ENCODE data around the gene LTF.
"Not testable (repeated sequence)": the region's sequence is repeated elsewhere in the genome, so short reads cannot be mapped to it uniquely, and the experiment has no call there.

Gene LTF

GRCh38 chr3:46427916-46428833, 36.5 kb downstream of the LTF start:
- Histone ChIP-seq H3K9me3 (ENCODE audit: control insufficient read depth, low read length) (no peaks in the 10 kb centered on the region), H3K36me3 (ENCODE audit: control insufficient read depth, insufficient read depth, low read length) (no peaks in the 10 kb centered on the region), H3K27me3 (ENCODE audit: control insufficient read depth, insufficient read depth, low read length, poor library complexity, severe bottlenecking) (no peaks in the 10 kb centered on the region), H3K4me3 (ENCODE audit: insufficient read depth, low read depth, low read length) (no peak overlapping the region), H3K4me1 (ENCODE audit: control insufficient read depth, insufficient read depth, low read length) (no peaks in the 10 kb centered on the region), H3K27ac (ENCODE audit: insufficient read depth, low read depth, low read length, poor library complexity, severe bottlenecking) (no peak overlapping the region)
- WGBS, 2 experiments = 92 to 93% methylated on average over 10 of the region's 10 CpGs

GRCh38 chr3:46427404-46427803, 37.3 kb downstream of the LTF start:
- not testable (repeated sequence) for H3K4me1 ChIP-seq (ENCODE audit: control insufficient read depth, insufficient read depth, low read length); H3K36me3 ChIP-seq (ENCODE audit: control insufficient read depth, insufficient read depth, low read length)
- 76 to 77% methylated on average over 8 of the region's 8 CpGs for WGBS, 2 experiments

GRCh38 chr3:46426476-46426875, 38.2 kb downstream of the LTF start:
- H3K4me1 ChIP-seq (ENCODE audit: control insufficient read depth, insufficient read depth, low read length); H3K9me3 ChIP-seq (ENCODE audit: control insufficient read depth, low read length); H3K27me3 ChIP-seq (ENCODE audit: control insufficient read depth, insufficient read depth, low read length, poor library complexity, severe bottlenecking); H3K36me3 ChIP-seq (ENCODE audit: control insufficient read depth, insufficient read depth, low read length); H3K27ac ChIP-seq (ENCODE audit: insufficient read depth, low read depth, low read length, poor library complexity, severe bottlenecking); H3K4me3 ChIP-seq (ENCODE audit: insufficient read depth, low read depth, low read length): not testable (repeated sequence)
- WGBS, 2 experiments = 93 to 95% methylated on average over 4 of the region's 4 CpGs

More at GRCh38 chr3:46427404-46427803, 37.3 kb downstream of the LTF start:
- not testable (repeated sequence) for H3K27ac ChIP-seq (ENCODE audit: insufficient read depth, low read depth, low read length, poor library complexity, severe bottlenecking); H3K4me3 ChIP-seq (ENCODE audit: insufficient read depth, low read depth, low read length); H3K27me3 ChIP-seq (ENCODE audit: control insufficient read depth, insufficient read depth, low read length, poor library complexity, severe bottlenecking); H3K9me3 ChIP-seq (ENCODE audit: control insufficient read depth, low read length)

GRCh38 chr3:46423588-46423987, 41.1 kb downstream of the LTF start:
- no peaks in the 10 kb centered on the region for H3K9me3 ChIP-seq (ENCODE audit: control insufficient read depth, low read length)
- H3K36me3 ChIP-seq (ENCODE audit: control insufficient read depth, insufficient read depth, low read length) = no peaks in the 10 kb centered on the region
- H3K27ac ChIP-seq (ENCODE audit: insufficient read depth, low read depth, low read length, poor library complexity, severe bottlenecking) = no peak overlapping the region
- no peaks in the 10 kb centered on the region for H3K4me1 ChIP-seq (ENCODE audit: control insufficient read depth, insufficient read depth, low read length)
- no peak overlapping the region for H3K4me3 ChIP-seq (ENCODE audit: insufficient read depth, low read depth, low read length)
- 93 to 98% methylated on average over 4 to 5 of the region's 5 CpGs for WGBS, 2 experiments
- H3K27me3 ChIP-seq (ENCODE audit: control insufficient read depth, insufficient read depth, low read length, poor library complexity, severe bottlenecking) = no peaks in the 10 kb centered on the region

GRCh38 chr3:46422617-46423016, 42.1 kb downstream of the LTF start:
- Histone ChIP-seq H3K4me1 (ENCODE audit: control insufficient read depth, insufficient read depth, low read length) (no peaks in the 10 kb centered on the region), H3K27ac (ENCODE audit: insufficient read depth, low read depth, low read length, poor library complexity, severe bottlenecking) (no peak overlapping the region), H3K9me3 (ENCODE audit: control insufficient read depth, low read length) (no peaks in the 10 kb centered on the region), H3K36me3 (ENCODE audit: control insufficient read depth, insufficient read depth, low read length) (no peaks in the 10 kb centered on the region), H3K27me3 (ENCODE audit: control insufficient read depth, insufficient read depth, low read length, poor library complexity, severe bottlenecking) (no peaks in the 10 kb centered on the region), H3K4me3 (ENCODE audit: insufficient read depth, low read depth, low read length) (no peak overlapping the region)
- 92 to 93% methylated on average over 6 of the region's 6 CpGs for WGBS, 2 experiments

GRCh38 chr3:46420931-46421330, 43.8 kb downstream of the LTF start:
- Histone ChIP-seq H3K9me3 (ENCODE audit: control insufficient read depth, low read length) (no peaks in the 10 kb centered on the region), H3K36me3 (ENCODE audit: control insufficient read depth, insufficient read depth, low read length) (no peaks in the 10 kb centered on the region), H3K27ac (ENCODE audit: insufficient read depth, low read depth, low read length, poor library complexity, severe bottlenecking) (no peak overlapping the region), H3K27me3 (ENCODE audit: control insufficient read depth, insufficient read depth, low read length, poor library complexity, severe bottlenecking) (no peaks in the 10 kb centered on the region), H3K4me3 (ENCODE audit: insufficient read depth, low read depth, low read length) (no peak overlapping the region), H3K4me1 (ENCODE audit: control insufficient read depth, insufficient read depth, low read length) (no peaks in the 10 kb centered on the region)
- 91 to 97% methylated on average over 2 of the region's 2 CpGs for WGBS, 2 experiments

- WGBS, 2 experiments = 92 to 96% methylated on average over 4 of the region's 4 CpGs
These were observed 44.9 kb downstream of the LTF start for GRCh38 chr3:46419816-46420215.

GRCh38 chr3:46417841-46418611, 46.7 kb downstream of the LTF start:
- Histone ChIP-seq H3K9me3 (ENCODE audit: control insufficient read depth, low read length) (no peaks in the 10 kb centered on the region), H3K36me3 (ENCODE audit: control insufficient read depth, insufficient read depth, low read length) (no peaks in the 10 kb centered on the region), H3K27me3 (ENCODE audit: control insufficient read depth, insufficient read depth, low read length, poor library complexity, severe bottlenecking) (no peaks in the 10 kb centered on the region), H3K4me1 (ENCODE audit: control insufficient read depth, insufficient read depth, low read length) (no peaks in the 10 kb centered on the region), H3K27ac (ENCODE audit: insufficient read depth, low read depth, low read length, poor library complexity, severe bottlenecking) (no peak overlapping the region), H3K4me3 (ENCODE audit: insufficient read depth, low read depth, low read length) (no peak overlapping the region)
- 83 to 84% methylated on average over 9 of the region's 9 CpGs for WGBS, 2 experiments

More at GRCh38 chr3:46419816-46420215, 44.9 kb downstream of the LTF start:
- Histone ChIP-seq H3K9me3 (ENCODE audit: control insufficient read depth, low read length) (no peaks in the 10 kb centered on the region), H3K4me1 (ENCODE audit: control insufficient read depth, insufficient read depth, low read length) (no peaks in the 10 kb centered on the region), H3K27me3 (ENCODE audit: control insufficient read depth, insufficient read depth, low read length, poor library complexity, severe bottlenecking) (no peaks in the 10 kb centered on the region), H3K27ac (ENCODE audit: insufficient read depth, low read depth, low read length, poor library complexity, severe bottlenecking) (no peak overlapping the region), H3K4me3 (ENCODE audit: insufficient read depth, low read depth, low read length) (no peak overlapping the region), H3K36me3 (ENCODE audit: control insufficient read depth, insufficient read depth, low read length) (no peaks in the 10 kb centered on the region)

- Histone ChIP-seq H3K9me3 (ENCODE audit: control insufficient read depth, low read length) (no peaks in the 10 kb centered on the region), H3K27ac (ENCODE audit: insufficient read depth, low read depth, low read length, poor library complexity, severe bottlenecking) (no peak overlapping the region), H3K4me1 (ENCODE audit: control insufficient read depth, insufficient read depth, low read length) (no peaks in the 10 kb centered on the region), H3K4me3 (ENCODE audit: insufficient read depth, low read depth, low read length) (no peak overlapping the region), H3K27me3 (ENCODE audit: control insufficient read depth, insufficient read depth, low read length, poor library complexity, severe bottlenecking) (no peaks in the 10 kb centered on the region), H3K36me3 (ENCODE audit: control insufficient read depth, insufficient read depth, low read length) (no peaks in the 10 kb centered on the region)
- WGBS, 2 experiments = 92 to 95% methylated on average over 7 of the region's 7 CpGs
These were observed 47.7 kb downstream of the LTF start for GRCh38 chr3:46416811-46417510.

All from ectodermal cell (in vitro differentiated cells).